RWPE1 (cell line): ENCODE data around the gene NID1.
"Not testable (repeated sequence)": the region's sequence is repeated elsewhere in the genome, so short reads cannot be mapped to it uniquely, and the experiment has no call there.

Experiments used
- CTCF ChIA-PET: fragments of 350-600 bp; sonication (Branson Sonifier 250); formaldehyde crosslinking; extraction: SDS; loops from one replicate; lab custom pipeline; 2021; lab: Yijun Ruan, JAX
- POLR2A ChIA-PET: fragments of 400-600 bp; formaldehyde crosslinking; extraction: SDS; loops from one replicate; lab custom pipeline; 2020; ENCODE audit warnings: antibody characterized with exemption; ENCODE audit not compliant: low non-redundant PET; lab: Yijun Ruan, JAX
- DNase-seq: peaks from one replicate; pipeline ENCODE4 v3.0.0; 2012; ENCODE audit warnings: low spot score
- H3K27ac ChIP-seq: fragments of 450-650 bp; 2 replicates; pipeline ENCODE4 v1.5.1; 2017
- TF ChIP-seq, protein P1 (sequence below): fragments of 450-650 bp; conservative IDR thresholded peaks from 2 replicates; pipeline ENCODE4 v1.5.1; 2017; ENCODE audit warnings: low read depth, mild to moderate bottlenecking

The NID1 gene

DNA sequence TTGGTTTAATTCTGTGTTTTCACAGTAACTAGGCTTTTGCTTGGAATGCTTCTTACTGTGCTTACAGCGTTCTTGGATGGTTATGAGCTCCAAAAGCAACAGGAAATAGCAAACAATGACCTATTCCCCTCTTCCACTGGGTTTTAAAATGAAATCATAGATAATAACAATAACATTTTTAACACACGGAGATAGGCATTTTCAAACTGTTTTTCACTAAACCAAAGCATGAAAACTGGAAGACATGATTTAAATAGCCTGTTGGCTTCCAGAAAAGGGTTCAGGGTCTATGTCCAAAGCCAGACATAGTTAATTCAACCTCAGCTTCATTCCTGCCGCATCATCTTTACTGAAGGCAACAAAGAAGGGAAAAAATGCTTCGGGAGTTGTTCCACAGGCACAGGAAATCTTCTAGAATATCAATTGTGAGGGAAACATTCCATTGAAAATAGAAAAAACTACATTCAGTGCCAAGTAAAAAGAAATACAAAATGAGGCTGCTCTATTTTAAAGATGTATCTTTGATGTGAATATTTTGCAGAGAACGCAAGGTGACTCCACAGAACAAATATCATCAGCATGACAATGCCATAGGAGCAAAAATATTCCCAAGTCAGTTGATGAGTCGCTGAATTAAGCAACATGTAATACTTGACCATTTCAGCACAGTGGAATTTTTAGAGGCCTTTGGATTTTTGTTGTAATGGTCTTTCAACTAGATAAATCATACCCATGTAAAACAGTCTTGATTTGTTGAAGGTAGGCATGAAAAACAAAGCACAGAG is 80.7 kb downstream of the NID1 start:
- DNase-seq: peak; percentile 30
- no peak overlapping the region for H3K27ac ChIP-seq
- TF ChIP-seq, protein P1, sequence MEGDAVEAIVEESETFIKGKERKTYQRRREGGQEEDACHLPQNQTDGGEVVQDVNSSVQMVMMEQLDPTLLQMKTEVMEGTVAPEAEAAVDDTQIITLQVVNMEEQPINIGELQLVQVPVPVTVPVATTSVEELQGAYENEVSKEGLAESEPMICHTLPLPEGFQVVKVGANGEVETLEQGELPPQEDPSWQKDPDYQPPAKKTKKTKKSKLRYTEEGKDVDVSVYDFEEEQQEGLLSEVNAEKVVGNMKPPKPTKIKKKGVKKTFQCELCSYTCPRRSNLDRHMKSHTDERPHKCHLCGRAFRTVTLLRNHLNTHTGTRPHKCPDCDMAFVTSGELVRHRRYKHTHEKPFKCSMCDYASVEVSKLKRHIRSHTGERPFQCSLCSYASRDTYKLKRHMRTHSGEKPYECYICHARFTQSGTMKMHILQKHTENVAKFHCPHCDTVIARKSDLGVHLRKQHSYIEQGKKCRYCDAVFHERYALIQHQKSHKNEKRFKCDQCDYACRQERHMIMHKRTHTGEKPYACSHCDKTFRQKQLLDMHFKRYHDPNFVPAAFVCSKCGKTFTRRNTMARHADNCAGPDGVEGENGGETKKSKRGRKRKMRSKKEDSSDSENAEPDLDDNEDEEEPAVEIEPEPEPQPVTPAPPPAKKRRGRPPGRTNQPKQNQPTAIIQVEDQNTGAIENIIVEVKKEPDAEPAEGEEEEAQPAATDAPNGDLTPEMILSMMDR: no peak
- CTCF ChIA-PET: interaction anchor here (0.6 kb wide), 2 partner anchors 114 to 196 kb away, joined by 3 read pairs; no protein-coding TSS in a partner anchor
- POLR2A ChIA-PET: no interaction called here

DNA sequence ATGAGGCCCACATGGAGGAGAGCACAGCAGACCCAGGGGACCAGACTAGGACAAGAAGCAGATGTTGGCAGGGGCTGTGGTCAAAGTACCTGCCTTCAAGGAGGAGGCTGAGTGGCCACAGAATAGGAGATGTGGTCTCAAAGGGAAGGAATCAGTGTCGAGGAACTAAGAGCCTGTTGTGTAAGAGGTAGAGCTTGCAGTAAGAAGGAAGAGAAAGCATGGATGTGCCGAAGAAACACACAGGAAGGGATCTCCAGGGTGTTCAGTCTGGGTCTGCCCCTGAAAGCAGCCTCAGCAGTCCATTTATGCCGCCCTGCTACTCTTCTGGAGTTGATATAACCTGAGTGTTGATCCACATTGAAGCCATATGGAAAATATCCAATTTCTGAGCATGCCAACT is 83.9 kb downstream of the NID1 start:
- no peak overlapping the region for H3K27ac ChIP-seq
- TF ChIP-seq, protein P1: no peak
- ChIA-PET POLR2A (no interaction called here), CTCF (interaction anchor here (0.6 kb wide), 3 partner anchors 13 to 266 kb away, joined by 3 read pairs; no protein-coding TSS in a partner anchor)
- DNase-seq: no peak

DNA sequence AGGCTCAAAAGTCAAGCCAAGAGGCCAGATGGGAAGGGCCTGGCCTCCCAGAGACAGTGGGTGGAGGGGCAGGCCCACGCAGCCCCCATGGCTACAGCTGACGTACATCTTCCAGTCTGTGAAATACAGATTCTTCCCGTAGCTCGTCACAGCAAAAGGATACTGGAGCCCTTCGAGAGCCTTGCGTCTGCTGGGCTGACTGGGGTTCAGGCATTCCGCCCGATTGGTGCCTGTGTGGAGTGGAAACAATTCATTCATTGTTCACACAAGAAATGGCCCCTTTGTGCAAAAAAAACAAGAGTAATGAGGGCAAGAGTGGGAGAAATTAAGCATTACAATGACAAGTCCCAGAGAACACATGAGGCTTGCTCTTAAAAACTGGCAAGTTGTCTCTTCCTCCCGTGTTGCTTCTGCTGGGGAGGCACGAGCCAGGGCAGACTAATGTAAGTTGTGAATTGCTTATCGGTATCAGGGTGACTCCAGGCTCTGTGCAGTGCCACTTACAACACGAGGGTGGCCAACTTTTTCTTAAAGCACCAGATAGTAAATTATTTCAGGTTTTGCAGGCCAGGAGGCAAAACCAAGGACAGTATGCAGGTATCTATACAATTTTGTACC is 85.1 kb downstream of the NID1 start:
- TF ChIP-seq, protein P1: no peak
- CTCF ChIA-PET: interaction anchor here (0.6 kb wide), 1 partner anchor 94 kb away, joined by 4 read pairs; no protein-coding TSS in a partner anchor
- POLR2A ChIA-PET: no interaction called here
- H3K27ac ChIP-seq: no peak overlapping the region
- no peak for DNase-seq

DNA sequence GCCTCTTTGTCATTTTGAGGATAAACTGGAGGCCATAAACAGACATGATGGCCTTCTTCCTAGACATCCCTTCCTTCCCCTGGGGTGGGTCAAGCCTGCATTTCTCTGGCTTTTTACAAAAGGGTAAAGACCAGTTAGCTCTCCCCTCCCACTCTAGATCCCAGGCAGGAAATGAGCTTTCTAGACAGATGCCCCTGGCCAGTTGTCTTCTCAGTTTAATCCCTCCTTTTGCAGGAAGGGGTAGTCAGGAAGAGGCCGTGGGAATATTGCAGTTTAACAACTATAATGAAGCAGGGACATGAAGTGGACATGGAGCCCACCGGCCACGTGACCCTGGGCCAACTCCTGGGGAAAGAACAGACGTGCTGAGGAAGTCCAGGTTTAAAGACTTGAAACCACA is 85.7 kb downstream of the NID1 start:
- H3K27ac ChIP-seq: no peak overlapping the region
- POLR2A ChIA-PET: no interaction called here
- TF ChIP-seq, protein P1: no peak
- CTCF ChIA-PET: no interaction called here
- no peak for DNase-seq

DNA sequence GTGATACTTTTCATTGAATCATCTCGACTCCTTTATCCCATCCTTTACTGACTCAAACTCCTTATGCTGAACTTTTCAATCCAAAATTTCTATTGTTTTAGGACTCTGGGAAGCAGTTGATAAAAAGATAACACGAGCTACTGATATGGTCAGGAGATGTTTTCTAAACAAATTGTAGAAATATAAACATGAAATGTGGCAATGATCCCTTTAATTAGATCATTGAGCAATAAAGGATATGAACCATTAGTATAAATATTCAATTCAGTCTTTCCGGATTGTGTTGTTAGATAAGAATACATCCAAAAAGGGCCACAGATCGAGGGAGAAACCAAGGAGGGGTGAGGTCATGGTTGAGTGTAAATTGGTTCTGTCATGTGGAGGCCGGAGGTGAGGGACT is 88.4 kb downstream of the NID1 start:
- POLR2A ChIA-PET: no interaction called here

DNA sequence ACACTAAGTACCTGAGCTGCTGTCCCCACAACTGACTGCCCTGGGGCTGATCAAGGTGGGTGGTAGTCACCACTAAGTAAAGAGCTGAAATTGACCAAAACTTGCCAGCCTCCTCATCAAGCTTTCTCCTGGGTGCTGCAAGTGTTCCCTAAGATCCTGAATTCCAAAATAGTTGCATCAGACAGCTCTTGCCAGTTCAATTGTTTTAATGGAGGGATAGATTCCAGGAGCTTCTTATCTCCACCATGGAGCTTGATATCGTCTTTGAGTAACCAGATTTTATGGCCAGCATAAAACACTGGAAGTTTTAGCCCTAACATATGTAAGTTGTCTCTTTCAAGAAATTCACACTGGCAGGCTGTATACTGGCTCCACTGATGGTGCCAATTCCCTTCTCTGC is 90.3 kb downstream of the NID1 start:
- TF ChIP-seq, protein P1: no peak
- ChIA-PET CTCF (no interaction called here), POLR2A (no interaction called here)
- DNase-seq: no peak
- H3K27ac ChIP-seq: no peak overlapping the region

More for the DNA sequence above, 88.4 kb downstream of the NID1 start:
- no peak overlapping the region for H3K27ac ChIP-seq
- no peak for DNase-seq
- TF ChIP-seq, protein P1: no peak
- CTCF ChIA-PET: no interaction called here

DNA sequence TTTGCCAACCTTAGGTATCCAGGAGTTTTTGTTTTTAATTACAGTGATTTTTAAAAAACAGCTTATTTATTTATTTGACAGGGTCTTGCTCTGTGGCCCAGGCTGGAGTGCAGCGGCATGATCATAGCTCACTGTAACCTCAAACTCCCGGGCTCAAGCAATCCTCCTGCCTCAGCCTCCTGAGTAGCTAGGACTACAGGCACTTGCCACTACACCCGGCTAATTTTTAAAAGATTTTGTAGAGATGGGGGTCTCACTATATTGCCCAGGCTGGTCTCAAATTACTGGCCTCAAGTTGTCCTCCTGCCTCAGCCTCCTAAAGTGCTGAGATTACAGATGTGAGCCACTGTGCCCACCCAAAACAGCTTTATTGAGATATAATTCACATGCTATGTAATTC is 92.2 kb downstream of the NID1 start:
- H3K27ac ChIP-seq, DNase-seq, POLR2A ChIA-PET: not testable (repeated sequence)
- CTCF ChIA-PET: interaction anchor here (1.0 to 2.1 kb wide), 5 partner anchors 66 to 459 kb away, joined by 3 to 35 read pairs (median 5); partner anchors contain the start of gene LYST
